ENCODE results near the gene AKR7A3.

The AKR7A3 gene

GRCh38 chr1:19262047-19262446, 26.5 kb downstream of the AKR7A3 start:
- no peak overlapping the region for H3K4ac ChIP-seq (ENCODE audit: low read depth, low read length)
- no peak overlapping the region for H2BK12ac ChIP-seq (ENCODE audit: low read length)
- no peaks in the 10 kb centered on the region for H3K79me1 ChIP-seq (ENCODE audit: low read length)
- H3K4me3 ChIP-seq (ENCODE audit: low read depth, low read length), result no peak overlapping the region
- no peaks in the 10 kb centered on the region for H3K79me2 ChIP-seq (ENCODE audit: control insufficient read depth, insufficient read depth, low read length, poor library complexity)
- no peak overlapping the region for H3K18ac ChIP-seq (ENCODE audit: low read length)
- no peaks in the 10 kb centered on the region for H3K27me3 ChIP-seq (ENCODE audit: insufficient read depth, low read length)
- no peak overlapping the region for H4K91ac ChIP-seq (ENCODE audit: low read depth, low read length)
- no peak overlapping the region for H3K14ac ChIP-seq (ENCODE audit: low read length)
- H2AFZ ChIP-seq (ENCODE audit: insufficient read depth, low read length, poor library complexity), result no peak overlapping the region
- H3K23ac ChIP-seq (ENCODE audit: low read length), result no peak overlapping the region
- no peak overlapping the region for H2BK120ac ChIP-seq (ENCODE audit: insufficient read depth, low read length, poor library complexity)
- peaks cover 36% of the 10 kb centered on the region in 2 experiments for H3K36me3 ChIP-seq (ENCODE audit: control insufficient read depth in 1 of 2, insufficient read depth in 2 of 2, low read length in 2 of 2)
- no peak overlapping the region for H3K4me2 ChIP-seq (ENCODE audit: low read length)
- no peak for DNase-seq
- H3K9me3 ChIP-seq (ENCODE audit: insufficient read depth, low read depth, low read length), result no peaks in the 10 kb centered on the region
- no peaks in the 10 kb centered on the region for H3K4me1 ChIP-seq (ENCODE audit: control insufficient read depth in 1 of 2, insufficient read depth in 2 of 2, low read length in 2 of 2)
- H3K9ac ChIP-seq (ENCODE audit: low read length), result no peak overlapping the region
- H3K27ac ChIP-seq (ENCODE audit: low read depth, low read length), result no peak overlapping the region
- H4K8ac ChIP-seq (ENCODE audit: low read depth, low read length), result no peak overlapping the region
- no CpG with 5 or more reads among the region's 5 CpGs for WGBS (ENCODE audit: extremely low coverage, insufficient coverage, insufficient read length)
- no peak overlapping the region for H2BK5ac ChIP-seq (ENCODE audit: low read depth, low read length, poor library complexity)
- no peak overlapping the region for H2AK5ac ChIP-seq (ENCODE audit: low read length)
- H4K12ac ChIP-seq (ENCODE audit: low read depth, low read length), result no peak overlapping the region

- DNase-seq, result peak; percentile 38 to 43
- H4K12ac ChIP-seq (ENCODE audit: low read depth, low read length), result no peak overlapping the region
- H4K8ac ChIP-seq (ENCODE audit: low read depth, low read length), result no peak overlapping the region
- no peak overlapping the region for H3K23ac ChIP-seq (ENCODE audit: low read length)
- no peak overlapping the region for H3K14ac ChIP-seq (ENCODE audit: low read length)
- no peaks in the 10 kb centered on the region for H3K27me3 ChIP-seq (ENCODE audit: insufficient read depth, low read length)
- no CpG with 5 or more reads among the region's 21 CpGs for WGBS (ENCODE audit: extremely low coverage, insufficient coverage, insufficient read length)
- no peak overlapping the region for H2BK5ac ChIP-seq (ENCODE audit: low read depth, low read length, poor library complexity)
- H3K4me2 ChIP-seq (ENCODE audit: low read length), result no peak overlapping the region
- no peak overlapping the region for H2BK120ac ChIP-seq (ENCODE audit: insufficient read depth, low read length, poor library complexity)
- H3K27ac ChIP-seq (ENCODE audit: low read depth, low read length), result no peak overlapping the region
- no peaks in the 10 kb centered on the region for H3K4me1 ChIP-seq (ENCODE audit: control insufficient read depth in 1 of 2, insufficient read depth in 2 of 2, low read length in 2 of 2)
- no peak overlapping the region for H3K9ac ChIP-seq (ENCODE audit: low read length)
- H3K18ac ChIP-seq (ENCODE audit: low read length), result no peak overlapping the region
- no peak overlapping the region for H3K4ac ChIP-seq (ENCODE audit: low read depth, low read length)
- peaks cover 51% of the 10 kb centered on the region in 2 experiments for H3K36me3 ChIP-seq (ENCODE audit: control insufficient read depth in 1 of 2, insufficient read depth in 2 of 2, low read length in 2 of 2)
- no peak overlapping the region for H2BK12ac ChIP-seq (ENCODE audit: low read length)
- no peaks in the 10 kb centered on the region for H3K79me2 ChIP-seq (ENCODE audit: control insufficient read depth, insufficient read depth, low read length, poor library complexity)
- H2AK5ac ChIP-seq (ENCODE audit: low read length), result no peak overlapping the region
- no peaks in the 10 kb centered on the region for H3K79me1 ChIP-seq (ENCODE audit: low read length)
- no peak overlapping the region for H4K91ac ChIP-seq (ENCODE audit: low read depth, low read length)
- no peak overlapping the region for H3K4me3 ChIP-seq (ENCODE audit: low read depth, low read length)
- no peak overlapping the region for H2AFZ ChIP-seq (ENCODE audit: insufficient read depth, low read length, poor library complexity)
- no peaks in the 10 kb centered on the region for H3K9me3 ChIP-seq (ENCODE audit: insufficient read depth, low read depth, low read length)
These were observed 28.1 kb downstream of the AKR7A3 start for GRCh38 chr1:19260211-19261138.

- no peak overlapping the region for H3K9ac ChIP-seq (ENCODE audit: low read length)
- no peaks in the 10 kb centered on the region for H3K9me3 ChIP-seq (ENCODE audit: insufficient read depth, low read depth, low read length)
- H4K91ac ChIP-seq (ENCODE audit: low read depth, low read length), result no peak overlapping the region
- H2BK5ac ChIP-seq (ENCODE audit: low read depth, low read length, poor library complexity), result no peak overlapping the region
- H2AFZ ChIP-seq (ENCODE audit: insufficient read depth, low read length, poor library complexity), result no peak overlapping the region
- H3K4ac ChIP-seq (ENCODE audit: low read depth, low read length), result no peak overlapping the region
- H3K4me2 ChIP-seq (ENCODE audit: low read length), result no peak overlapping the region
- no peak overlapping the region for H3K18ac ChIP-seq (ENCODE audit: low read length)
- H2AK5ac ChIP-seq (ENCODE audit: low read length), result no peak overlapping the region
- no peak overlapping the region for H4K8ac ChIP-seq (ENCODE audit: low read depth, low read length)
- H3K4me3 ChIP-seq (ENCODE audit: low read depth, low read length), result no peak overlapping the region
- H3K27ac ChIP-seq (ENCODE audit: low read depth, low read length), result no peak overlapping the region
- H3K36me3 ChIP-seq (ENCODE audit: control insufficient read depth in 1 of 2, insufficient read depth in 2 of 2, low read length in 2 of 2), result peaks cover 55 to 56% of the 10 kb centered on the region in 2 experiments
- no peak overlapping the region for H2BK12ac ChIP-seq (ENCODE audit: low read length)
- no peaks in the 10 kb centered on the region for H3K4me1 ChIP-seq (ENCODE audit: control insufficient read depth in 1 of 2, insufficient read depth in 2 of 2, low read length in 2 of 2)
- WGBS (ENCODE audit: extremely low coverage, insufficient coverage, insufficient read length), result no CpG with 5 or more reads among the region's 10 CpGs
- no peak overlapping the region for H2BK120ac ChIP-seq (ENCODE audit: insufficient read depth, low read length, poor library complexity)
- no peaks in the 10 kb centered on the region for H3K27me3 ChIP-seq (ENCODE audit: insufficient read depth, low read length)
- DNase-seq, result no peak
- H3K79me1 ChIP-seq (ENCODE audit: low read length), result no peaks in the 10 kb centered on the region
- H3K14ac ChIP-seq (ENCODE audit: low read length), result no peak overlapping the region
- H3K23ac ChIP-seq (ENCODE audit: low read length), result no peak overlapping the region
- no peak overlapping the region for H4K12ac ChIP-seq (ENCODE audit: low read depth, low read length)
- peaks cover 4% of the 10 kb centered on the region for H3K79me2 ChIP-seq (ENCODE audit: control insufficient read depth, insufficient read depth, low read length, poor library complexity)
These were observed 30.2 kb downstream of the AKR7A3 start for GRCh38 chr1:19258353-19258752.

- Histone ChIP-seq H3K23ac (ENCODE audit: low read length) (no peak overlapping the region), H3K18ac (ENCODE audit: low read length) (no peak overlapping the region), H4K8ac (ENCODE audit: low read depth, low read length) (no peak overlapping the region), H3K4me3 (ENCODE audit: low read depth, low read length) (no peak overlapping the region), H3K27ac (ENCODE audit: low read depth, low read length) (no peak overlapping the region), H3K9ac (ENCODE audit: low read length) (no peak overlapping the region), H3K14ac (ENCODE audit: low read length) (no peak overlapping the region), H3K9me3 (ENCODE audit: insufficient read depth, low read depth, low read length) (no peaks in the 10 kb centered on the region), H2AFZ (ENCODE audit: insufficient read depth, low read length, poor library complexity) (no peak overlapping the region), H2BK5ac (ENCODE audit: low read depth, low read length, poor library complexity) (no peak overlapping the region), H4K12ac (ENCODE audit: low read depth, low read length) (no peak overlapping the region), H3K4ac (ENCODE audit: low read depth, low read length) (no peak overlapping the region), H2BK120ac (ENCODE audit: insufficient read depth, low read length, poor library complexity) (no peak overlapping the region), H4K91ac (ENCODE audit: low read depth, low read length) (no peak overlapping the region), H3K36me3 (ENCODE audit: control insufficient read depth in 1 of 2, insufficient read depth in 2 of 2, low read length in 2 of 2) (peaks cover 55 to 56% of the 10 kb centered on the region in 2 experiments), H3K27me3 (ENCODE audit: insufficient read depth, low read length) (no peaks in the 10 kb centered on the region), H2BK12ac (ENCODE audit: low read length) (no peak overlapping the region), H3K79me2 (ENCODE audit: control insufficient read depth, insufficient read depth, low read length, poor library complexity) (peaks cover 11% of the 10 kb centered on the region), H3K4me2 (ENCODE audit: low read length) (no peak overlapping the region), H3K4me1 (ENCODE audit: control insufficient read depth in 1 of 2, insufficient read depth in 2 of 2, low read length in 2 of 2) (peaks cover 3 to 4% of the 10 kb centered on the region in 2 experiments), H3K79me1 (ENCODE audit: low read length) (no peaks in the 10 kb centered on the region), H2AK5ac (ENCODE audit: low read length) (no peak overlapping the region)
- DNase-seq, result no peak
- no CpG with 5 or more reads among the region's 15 CpGs for WGBS (ENCODE audit: extremely low coverage, insufficient coverage, insufficient read length)
These were observed 31.2 kb downstream of the AKR7A3 start for GRCh38 chr1:19257178-19257914.
